ENCODE measurements around the gene TNFAIP8. TPM values are rescaled to one million over a fixed set of nuclear protein-coding genes. Genes with fewer than 3 reads are reported as not detected.

Gene TNFAIP8
- total and polyA plus RNA-seq, 2 experiments from 2014 or later: 10.6 to 29.2 TPM

GRCh38 chr5:119379942-119380547, 24.2 kb downstream of the TNFAIP8 start (continued):
- TF ChIP-seq ZNF462 (CRISPR knock-in tag; IDR thresholded peaks at IDR 0.05) (no peak), ZNF331 (CRISPR knock-in tag; IDR thresholded peaks at IDR 0.05; ENCODE audit: low read depth) (no peak), STAT1 (IDR thresholded peaks at IDR 0.05; ENCODE audit: unreplicated experiment) (no peak), NANOG (IDR thresholded peaks at IDR 0.05; ENCODE audit: borderline replicate concordance) (no peak), EZH2phosphoT487 (IDR thresholded peaks at IDR 0.05; ENCODE audit: unreplicated experiment) (no peak), POLR2AphosphoS5 (IDR thresholded peaks at IDR 0.05; ENCODE audit: low read depth) (no peak), EZH2 (IDR thresholded peaks at IDR 0.05; ENCODE audit: low read depth, unreplicated experiment) (no peak)

- H3K27ac Mint-ChIP-seq: no peak overlapping the region
- H3K4me2 ChIP-seq: no peak overlapping the region
- H3K27ac ChIP-seq (ENCODE audit: low read depth): no peak overlapping the region
- H3K4me3 ChIP-seq: no peak overlapping the region
- no peak overlapping the region for H2AFZ ChIP-seq
- H3K79me2 ChIP-seq (replicated peaks; ENCODE audit: insufficient read depth): no peaks in the 10 kb centered on the region
- H3K27me3 Mint-ChIP-seq (ENCODE audit: insufficient read depth, low read depth, poor library complexity): no peaks in the 10 kb centered on the region
- H4K20me1 ChIP-seq (replicated peaks; ENCODE audit: insufficient read depth): no peaks in the 10 kb centered on the region
- ATAC-seq (no peak), DNase-seq (ENCODE audit: low spot score) (no peak)
- no peaks in the 10 kb centered on the region for H3K9me3 Mint-ChIP-seq
- no peaks in the 10 kb centered on the region for H3K9me2 ChIP-seq (ENCODE audit: insufficient read depth)
- H3K36me3 Mint-ChIP-seq (ENCODE audit: low read depth): no peaks in the 10 kb centered on the region
- peaks cover 25% of the 10 kb centered on the region for H3K4me1 Mint-ChIP-seq
- H3K4me1 ChIP-seq (ENCODE audit: insufficient read depth): peaks cover 14% of the 10 kb centered on the region
- H3K27me3 ChIP-seq (ENCODE audit: insufficient read depth): no peaks in the 10 kb centered on the region
- H3F3A ChIP-seq (replicated peaks; ENCODE audit: low read depth): no peaks in the 10 kb centered on the region
- H3K36me3 ChIP-seq (ENCODE audit: insufficient read depth): no peaks in the 10 kb centered on the region
- no peak overlapping the region for H3K4me3 Mint-ChIP-seq
- TF ChIP-seq JUNB (IDR thresholded peaks at IDR 0.05; ENCODE audit: unreplicated experiment) (no peak), POLR2AphosphoS5 (IDR thresholded peaks at IDR 0.05; ENCODE audit: low read depth) (no peak), ZNF114 (CRISPR knock-in tag; IDR thresholded peaks at IDR 0.05) (no peak), CTCF (conservative IDR thresholded peaks at IDR 0.05; ENCODE audit: low read depth in 2 of 2) (no peak), REST (IDR thresholded peaks at IDR 0.05; ENCODE audit: unreplicated experiment) (no peak), ZNF331 (CRISPR knock-in tag; IDR thresholded peaks at IDR 0.05; ENCODE audit: low read depth) (no peak), ETS1 (IDR thresholded peaks at IDR 0.05) (no peak), CREB1 (CRISPR knock-in tag; IDR thresholded peaks at IDR 0.05; ENCODE audit: low read depth) (no peak)
Observed at GRCh38 chr5:119382169-119382568, 26.4 kb downstream of the TNFAIP8 start.

Data from GM23338 (cell line).